ENCODE data around the gene LTK. TPM values are rescaled to one million over a fixed set of nuclear protein-coding genes. Genes with fewer than 3 reads are reported as not detected.
A peak's percentile ranks its signal among the peaks of the same experiment; 100 is the strongest.

The LTK gene
- total RNA-seq, 1 donor from 2014 or later = 2.5 TPM

DNA sequence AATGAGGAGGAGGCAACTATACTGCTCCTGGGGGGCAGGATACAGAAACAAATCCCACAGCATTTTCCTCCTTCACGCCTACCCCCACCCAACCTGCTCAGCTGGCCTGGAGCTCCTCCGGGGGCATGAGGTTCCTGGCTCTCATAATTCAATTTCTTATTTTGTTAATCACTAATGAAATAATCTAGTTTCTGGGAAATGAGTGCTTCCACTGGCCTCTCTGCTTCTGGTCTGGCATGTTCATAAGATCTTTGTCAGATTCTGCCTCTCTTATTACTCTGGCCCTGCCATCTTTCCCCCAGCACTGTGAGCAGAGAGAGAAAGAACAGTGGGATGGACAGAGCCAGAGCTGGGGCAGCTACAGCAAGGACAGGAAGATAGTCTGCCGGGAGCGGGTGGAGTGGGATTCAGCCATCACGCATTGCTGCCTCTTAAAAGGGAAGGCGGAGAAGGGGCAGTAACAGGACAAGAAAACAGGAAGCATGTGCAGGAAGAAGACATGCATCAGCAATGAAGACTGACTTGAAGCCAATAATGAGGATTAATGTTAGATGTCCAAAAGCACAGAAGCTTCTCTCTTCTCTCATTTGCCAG lies 16.8 kb upstream of the LTK start:
- DNase-seq (ENCODE audit: low spot score) = no peak

DNA sequence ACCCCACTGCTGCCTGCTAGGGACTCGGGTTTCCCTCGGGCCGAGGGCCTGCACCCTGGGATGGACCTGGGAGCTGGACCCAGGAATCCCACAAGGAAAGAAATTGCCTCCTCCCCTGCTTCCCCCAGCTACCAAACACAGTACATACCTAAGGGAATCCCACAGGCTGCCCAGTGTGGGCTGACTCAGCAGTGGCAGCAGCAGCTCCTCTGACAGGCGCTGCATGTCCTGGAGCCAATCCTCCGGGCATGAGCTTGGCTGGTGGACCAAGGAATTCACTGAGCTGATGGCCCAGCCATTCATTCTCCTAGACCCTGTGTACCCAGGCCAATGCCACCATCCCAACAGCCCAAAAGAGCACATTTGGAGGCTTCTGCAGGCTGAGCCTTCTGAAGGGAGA lies 9.5 kb upstream of the LTK start:
- no peak for DNase-seq (ENCODE audit: low spot score)

DNA sequence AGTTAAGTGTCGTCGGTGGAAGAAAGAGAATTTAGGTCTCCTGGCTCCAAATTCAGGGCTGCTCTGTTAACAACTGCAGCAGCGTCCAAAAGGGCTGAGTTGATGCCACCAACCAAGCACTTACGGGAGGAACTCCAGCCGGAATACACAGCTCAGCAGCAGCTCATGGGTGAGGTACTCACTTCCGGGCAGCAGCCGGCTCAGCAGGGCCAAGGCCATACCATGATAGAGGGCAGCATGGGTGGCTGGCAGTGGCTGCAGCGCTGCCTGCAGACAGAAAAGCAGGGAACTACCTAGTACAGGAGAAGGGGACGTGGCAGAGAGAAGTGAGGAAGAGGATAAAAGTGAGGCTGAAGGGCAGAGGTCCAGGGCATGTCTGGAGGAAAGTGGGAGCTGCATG lies 8.0 kb upstream of the LTK start:
- DNase-seq (ENCODE audit: low spot score) = no peak

DNA sequence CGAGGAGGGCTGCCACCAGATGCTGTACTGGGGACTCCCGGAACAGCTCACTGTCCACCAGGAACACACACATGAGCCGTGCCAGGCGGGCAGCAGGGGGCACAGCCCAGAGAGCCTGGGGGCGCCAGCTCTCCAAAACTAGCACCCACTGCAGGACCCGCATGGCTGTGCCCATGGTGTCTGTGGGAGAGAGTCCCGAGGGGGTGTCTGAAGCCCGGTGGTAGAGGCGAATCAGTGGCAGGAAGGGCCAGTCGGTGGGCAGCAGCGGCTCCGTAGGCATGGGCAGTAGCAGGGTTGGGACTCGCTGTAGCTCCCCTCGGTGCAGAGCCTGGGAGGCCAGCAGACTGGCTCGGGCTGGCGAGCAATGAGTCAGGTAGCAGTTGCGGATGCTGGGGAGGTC lies 7.0 kb upstream of the LTK start:
- no peak for DNase-seq (ENCODE audit: low spot score)

DNA sequence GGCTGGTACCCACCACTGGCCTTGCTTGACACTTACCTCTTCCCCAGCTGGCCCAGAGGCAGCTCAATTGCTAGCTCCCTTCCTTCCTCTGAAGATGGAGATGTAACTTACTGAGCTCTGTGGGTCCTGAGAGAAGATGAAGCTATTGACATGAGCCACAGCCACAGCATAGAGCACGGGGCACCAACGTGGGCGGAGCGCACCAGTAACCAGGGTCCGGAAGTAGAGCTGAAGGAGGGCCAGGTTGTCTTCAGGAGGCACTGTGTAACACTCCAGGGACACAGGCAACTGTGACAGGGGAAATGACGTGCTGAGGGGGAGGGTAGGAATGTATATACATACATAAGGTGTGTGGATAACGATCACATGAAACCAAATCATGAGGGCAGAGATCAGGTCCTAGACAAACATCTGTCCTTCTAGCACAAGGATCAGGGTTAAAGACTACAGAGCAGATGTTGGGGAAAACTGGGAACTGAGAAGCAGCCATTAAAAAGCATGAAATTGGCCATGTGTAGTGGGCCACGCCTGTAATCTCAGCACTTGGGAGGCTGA lies 4.3 kb upstream of the LTK start:
- no peak for DNase-seq (ENCODE audit: low spot score)

DNA sequence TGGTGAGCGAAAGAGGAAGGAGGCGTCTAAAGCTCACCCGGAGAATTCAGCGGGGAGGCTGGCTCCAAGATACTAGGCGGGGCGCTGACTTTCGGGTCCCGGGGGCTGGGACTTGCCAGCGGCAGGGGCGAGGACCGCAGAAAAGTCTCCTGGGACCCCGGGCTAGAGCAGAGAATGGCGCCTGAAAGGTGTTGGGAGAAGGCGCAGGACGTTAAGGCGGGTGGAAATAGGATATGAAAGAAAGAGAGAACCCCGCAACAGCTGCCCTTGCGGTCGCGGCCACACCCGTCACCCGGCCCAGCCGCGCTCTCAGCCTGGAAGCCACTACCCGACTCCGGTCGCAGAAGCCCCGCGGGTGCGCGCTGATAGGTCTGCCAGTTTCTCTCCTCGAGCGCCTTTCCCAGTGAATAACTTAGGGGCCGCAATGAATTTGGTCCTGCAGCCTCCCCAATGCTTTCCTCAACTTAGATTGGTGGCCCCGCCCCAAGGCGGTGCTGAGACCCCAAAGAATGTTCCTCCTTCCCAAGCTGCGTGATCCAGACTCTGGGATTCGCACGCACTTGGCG lies 604 bp downstream of the LTK start:
- no peak for DNase-seq (ENCODE audit: low spot score)

DNA sequence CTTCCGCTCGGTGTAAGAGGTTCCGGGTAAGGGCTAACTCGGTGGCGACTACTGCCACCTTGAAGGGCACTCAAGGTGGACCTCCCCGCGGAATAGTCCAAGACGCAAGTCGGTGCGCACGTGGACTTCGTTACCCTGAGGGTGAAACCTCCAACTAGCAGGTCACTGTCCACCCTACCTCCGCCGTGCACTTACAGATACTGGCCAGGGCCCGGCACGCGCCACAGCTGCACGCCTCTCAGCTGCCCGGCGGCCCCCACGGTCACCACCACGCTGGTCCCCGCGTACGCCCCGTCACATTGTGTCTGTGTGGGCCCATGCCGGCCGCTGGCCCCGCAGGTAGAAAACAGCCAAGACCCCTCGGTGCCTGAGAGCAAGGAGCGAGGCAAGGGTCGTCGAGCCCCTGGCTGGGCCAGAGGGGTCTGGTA lies 1.1 kb downstream of the LTK start:
- no peak for DNase-seq (ENCODE audit: low spot score)

DNA sequence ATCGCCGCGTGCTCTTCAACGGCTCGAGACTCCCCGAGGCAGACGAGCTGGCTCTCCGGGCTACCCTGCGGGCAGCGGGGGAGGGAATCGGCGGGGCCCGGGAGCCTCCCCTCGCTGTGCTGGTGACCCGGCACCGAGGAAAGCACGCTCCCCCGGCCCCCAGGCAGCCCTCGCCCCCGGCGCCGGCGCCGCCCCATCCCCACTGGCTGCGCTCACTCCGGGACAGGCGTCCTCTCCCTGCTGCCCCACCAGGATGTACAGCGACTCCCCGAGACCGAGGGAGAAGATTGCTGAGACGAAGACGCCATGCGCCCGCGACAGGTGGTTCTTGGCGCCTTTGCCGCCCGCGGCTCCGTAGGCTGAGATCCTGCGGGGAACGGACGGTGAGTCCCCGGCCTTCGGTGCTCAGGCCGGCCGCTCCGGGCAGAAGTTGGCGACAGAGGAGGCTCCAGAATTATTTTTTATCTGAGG lies 1.7 kb downstream of the LTK start:
- no peak for DNase-seq (ENCODE audit: low spot score)

DNA sequence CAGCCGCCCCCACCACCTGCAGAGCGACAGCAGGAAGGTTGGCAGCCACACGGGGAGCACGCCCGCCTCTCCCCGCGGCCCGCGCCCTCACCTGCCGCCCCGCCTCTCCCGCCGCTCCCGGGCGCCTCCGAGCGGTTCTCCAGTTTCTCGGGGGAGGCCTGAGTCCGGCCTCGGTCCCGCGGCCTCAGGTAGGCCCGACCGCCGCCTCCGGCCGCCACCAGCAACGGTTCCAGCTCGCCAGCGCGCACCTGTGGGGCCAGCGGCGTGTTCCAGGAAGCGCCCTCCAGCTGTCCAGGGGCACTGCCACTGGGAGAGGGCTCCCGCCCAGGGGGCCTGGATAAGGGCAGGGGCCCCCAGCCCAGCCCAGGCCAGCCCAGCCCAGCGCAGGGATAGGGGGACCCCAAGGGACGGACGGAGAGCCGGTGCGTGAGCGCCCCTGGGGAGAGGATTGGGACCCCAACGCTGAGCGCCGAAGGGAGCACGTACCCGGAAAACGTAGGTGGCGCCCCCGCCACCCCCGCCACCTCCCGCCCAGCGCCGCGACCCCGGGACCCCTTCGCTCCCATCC lies 2.2 kb downstream of the LTK start:
- DNase-seq (ENCODE audit: low spot score) = no peak

DNA sequence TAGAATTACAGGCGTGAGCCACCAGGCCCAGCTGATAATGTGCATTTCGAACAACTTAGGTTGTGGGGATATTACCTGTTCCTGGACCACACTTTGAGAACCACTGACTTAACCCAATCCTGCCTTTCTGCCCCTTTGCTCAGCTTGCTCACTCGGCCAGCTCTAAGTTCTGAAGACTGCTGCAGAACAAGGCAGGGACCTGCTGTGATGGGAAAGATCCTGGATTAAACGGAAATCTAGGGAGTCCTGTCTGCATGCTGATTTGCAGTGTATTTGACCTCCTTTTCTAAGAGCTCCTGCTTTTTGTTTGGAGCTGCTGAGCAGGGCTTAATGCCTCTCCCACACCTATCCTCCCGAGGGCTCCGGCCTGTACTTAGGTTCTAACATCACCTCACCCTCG lies 2.9 kb downstream of the LTK start:
- no peak for DNase-seq (ENCODE audit: low spot score)

DNA sequence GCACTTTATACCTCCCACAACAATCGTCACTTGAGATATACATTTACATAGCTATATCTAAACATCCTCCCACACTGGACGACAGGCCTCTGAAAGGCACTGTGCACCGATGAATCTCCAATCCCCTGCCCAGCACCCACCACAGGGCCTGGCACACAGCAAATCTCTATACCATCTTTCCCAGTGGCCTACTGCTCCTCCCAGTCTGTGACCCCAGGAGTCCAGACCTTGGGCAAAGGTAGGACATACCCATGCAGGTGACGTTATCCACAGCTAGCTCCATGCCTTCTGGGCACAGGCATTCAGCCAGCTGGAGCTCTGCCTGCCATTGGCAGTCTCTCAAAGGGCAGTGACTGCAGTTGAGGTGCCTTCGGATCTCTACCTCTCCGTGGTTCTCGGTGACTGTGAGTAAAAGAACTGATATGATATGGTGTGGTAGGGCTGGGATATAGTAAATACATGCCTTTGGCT lies 5.8 kb downstream of the LTK start:
- peak; percentile 90 for DNase-seq (ENCODE audit: low spot score)

DNA sequence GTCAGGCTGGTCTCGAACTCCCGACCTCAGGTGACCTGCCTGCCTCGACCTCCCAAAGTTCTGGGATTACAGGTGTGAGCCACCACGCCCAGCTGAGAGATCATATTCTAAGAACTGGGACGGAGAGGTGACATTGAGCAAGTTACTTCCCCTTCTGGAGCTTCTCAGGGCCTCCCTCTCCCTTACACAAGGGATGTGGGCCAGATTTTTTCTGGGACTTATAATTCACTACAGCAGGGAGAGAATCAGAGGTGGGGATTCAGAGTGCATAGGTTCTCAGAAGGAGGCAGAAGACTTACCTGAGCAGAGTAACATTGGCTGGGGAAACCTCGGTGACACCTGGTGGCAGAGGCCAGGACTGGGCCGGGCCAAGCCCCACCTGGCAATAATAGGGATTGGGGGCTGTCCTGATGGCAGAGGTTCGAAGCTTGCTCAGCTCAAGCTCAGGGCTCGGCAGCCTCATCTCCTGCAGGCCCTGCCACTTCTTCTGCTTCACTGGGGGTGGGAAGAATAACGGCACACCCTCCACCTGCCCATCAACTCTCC lies 6.8 kb downstream of the LTK start:
- DNase-seq (ENCODE audit: low spot score) = no peak

DNA sequence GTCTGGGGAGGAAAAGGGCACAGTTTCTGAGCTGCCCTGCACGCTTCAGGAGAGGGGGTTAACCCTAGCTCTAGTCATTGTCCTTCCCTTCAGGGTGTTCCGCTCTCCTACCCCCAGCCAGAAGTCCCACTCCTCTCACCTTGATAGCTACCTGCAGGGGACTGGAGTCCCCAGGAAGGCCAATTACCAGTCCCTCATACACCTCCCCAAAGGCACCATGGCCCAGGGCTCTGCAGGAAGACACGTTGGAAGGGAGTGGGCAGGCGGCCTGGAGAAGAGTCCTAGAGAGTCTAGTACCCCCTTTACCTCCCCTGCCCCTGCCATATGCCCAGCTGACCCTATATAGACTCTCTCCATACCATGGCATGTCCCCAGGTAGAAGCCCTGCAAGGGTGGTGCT lies 7.9 kb downstream of the LTK start:
- DNase-seq (ENCODE audit: low spot score) = no peak

DNA sequence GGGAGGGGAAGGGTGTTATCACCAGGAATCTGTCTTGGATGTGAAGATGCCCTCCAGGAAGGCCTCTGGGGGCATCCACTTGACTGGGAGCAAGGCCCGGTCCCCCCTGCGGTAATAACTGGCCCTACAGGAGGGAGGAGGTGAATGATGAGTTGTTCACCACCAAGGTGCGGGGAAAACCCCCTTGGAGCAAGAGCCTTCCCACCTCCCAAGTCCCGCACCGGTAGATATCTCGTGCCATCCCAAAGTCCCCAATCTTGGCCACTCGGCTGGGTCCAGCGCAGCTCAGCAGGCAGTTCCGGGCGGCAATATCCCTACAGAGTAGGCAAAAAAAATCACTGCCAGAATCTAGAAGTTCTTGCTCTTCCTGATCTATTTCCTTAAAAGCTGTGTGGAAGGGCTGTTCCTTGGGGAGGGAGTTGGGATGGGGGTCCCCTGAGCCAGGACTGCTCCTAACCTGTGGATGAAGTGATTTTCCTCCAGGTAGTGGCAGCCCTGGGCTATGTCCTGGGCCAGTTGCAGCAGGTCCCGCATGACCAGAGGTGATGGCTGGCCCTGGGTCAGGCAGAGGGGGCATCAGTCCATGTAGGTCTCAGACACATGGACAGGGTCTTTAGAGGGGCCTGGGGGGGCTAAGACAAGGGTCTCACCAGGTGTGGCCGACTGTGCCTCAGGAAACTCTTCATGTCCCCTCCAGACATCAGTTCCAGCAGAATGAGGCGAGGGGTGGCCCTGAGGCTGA lies 8.7 kb downstream of the LTK start:
- no peak for DNase-seq (ENCODE audit: low spot score)

DNA sequence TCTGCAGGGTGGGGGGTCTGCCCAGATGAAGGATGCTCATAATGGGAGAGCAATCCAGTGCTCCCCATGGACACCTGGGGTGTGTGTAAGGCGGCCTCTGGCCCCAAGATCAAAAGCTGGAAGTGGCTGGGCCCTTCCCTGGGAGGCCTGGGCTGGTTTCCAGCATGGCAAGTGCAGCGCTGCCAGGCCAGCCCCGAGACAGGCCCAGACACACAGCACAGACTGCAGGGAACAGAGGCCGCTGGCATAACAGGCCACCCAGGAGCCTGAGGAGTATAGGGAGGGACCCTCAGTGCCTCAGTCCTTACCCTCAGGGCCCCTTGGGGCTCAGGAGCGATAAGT lies 10.0 kb downstream of the LTK start:
- DNase-seq (ENCODE audit: low spot score) = no peak

DNA sequence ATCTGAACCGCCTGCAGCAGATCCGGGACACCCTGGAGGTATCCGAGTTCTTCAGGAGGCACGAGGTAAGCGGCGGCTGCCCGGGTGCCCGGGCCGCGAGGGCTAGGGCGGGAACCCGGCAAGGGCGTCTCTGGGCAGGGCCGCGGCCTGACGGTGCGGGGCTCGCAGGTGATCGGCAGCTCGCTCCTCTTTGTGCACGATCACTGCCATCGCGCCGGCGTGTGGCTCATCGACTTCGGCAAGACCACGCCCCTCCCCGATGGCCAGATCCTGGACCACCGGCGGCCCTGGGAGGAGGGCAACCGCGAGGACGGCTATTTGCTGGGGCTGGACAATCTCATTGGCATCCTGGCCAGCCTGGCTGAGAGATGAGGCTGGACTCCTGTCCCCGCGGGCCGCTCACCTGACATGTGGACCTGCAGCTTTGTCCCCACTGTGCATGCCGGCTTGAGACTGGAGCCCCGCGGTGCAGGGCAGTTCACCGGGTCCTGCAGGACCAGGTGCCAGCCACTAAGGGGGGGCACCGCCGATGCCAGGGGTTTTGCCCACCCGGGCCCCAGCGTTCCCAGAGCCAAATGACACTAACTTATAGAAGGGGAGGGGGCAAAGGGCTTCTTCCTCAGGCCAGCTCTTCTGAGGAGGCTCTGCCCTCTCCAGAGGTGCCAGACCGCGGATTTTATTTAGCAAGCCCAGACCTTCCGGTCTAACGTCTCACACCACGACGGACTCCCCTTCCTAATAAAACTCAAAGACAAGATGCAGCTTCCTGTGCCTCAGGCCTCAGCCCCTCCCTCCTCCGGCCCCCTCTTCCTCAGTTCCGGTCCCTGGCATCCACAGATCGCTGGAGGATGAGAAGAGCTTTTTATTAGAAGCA lies 10.6 kb downstream of the LTK start:
- no peak for DNase-seq (ENCODE audit: low spot score)

DNA sequence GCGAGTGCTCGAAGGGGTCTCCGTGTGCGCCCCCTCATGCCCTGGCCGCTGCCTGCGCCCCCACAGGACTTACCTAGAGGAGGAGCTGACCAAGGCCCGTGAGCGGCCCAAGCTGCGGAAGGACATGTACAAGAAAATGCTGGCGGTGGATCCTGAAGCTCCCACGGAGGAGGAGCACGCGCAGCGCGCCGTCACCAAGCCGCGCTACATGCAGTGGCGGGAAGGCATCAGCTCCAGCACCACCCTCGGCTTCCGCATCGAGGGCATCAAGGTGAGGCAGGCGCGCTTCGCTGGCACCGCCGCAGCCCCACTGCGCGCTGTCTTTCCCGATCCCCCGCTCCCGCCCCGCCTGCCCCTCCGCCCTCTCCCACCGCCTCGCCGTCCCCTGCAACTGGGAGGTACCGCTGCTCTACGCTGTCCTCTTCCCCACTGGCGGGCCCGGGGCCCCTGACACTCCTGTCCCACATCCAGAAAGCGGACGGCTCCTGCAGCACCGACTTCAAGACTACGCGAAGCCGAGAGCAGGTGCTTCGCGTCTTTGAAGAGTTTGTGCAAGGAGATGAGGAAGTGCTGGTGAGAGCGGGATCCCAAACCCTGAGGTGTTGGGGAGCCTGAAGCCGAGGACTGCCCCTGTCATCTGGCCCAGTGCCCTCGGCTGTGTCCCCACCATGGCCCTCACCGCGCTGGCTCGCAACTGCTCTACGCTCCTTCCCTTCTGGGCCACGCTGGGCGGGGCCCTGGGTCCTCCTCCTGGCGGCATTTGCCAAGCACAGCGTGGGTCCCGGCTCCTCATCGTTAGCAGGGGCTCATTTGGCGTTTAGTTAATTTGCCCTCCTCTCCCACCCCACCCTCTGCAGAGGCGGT lies 11.5 kb downstream of the LTK start:
- DNase-seq (ENCODE audit: low spot score) = no peak

DNA sequence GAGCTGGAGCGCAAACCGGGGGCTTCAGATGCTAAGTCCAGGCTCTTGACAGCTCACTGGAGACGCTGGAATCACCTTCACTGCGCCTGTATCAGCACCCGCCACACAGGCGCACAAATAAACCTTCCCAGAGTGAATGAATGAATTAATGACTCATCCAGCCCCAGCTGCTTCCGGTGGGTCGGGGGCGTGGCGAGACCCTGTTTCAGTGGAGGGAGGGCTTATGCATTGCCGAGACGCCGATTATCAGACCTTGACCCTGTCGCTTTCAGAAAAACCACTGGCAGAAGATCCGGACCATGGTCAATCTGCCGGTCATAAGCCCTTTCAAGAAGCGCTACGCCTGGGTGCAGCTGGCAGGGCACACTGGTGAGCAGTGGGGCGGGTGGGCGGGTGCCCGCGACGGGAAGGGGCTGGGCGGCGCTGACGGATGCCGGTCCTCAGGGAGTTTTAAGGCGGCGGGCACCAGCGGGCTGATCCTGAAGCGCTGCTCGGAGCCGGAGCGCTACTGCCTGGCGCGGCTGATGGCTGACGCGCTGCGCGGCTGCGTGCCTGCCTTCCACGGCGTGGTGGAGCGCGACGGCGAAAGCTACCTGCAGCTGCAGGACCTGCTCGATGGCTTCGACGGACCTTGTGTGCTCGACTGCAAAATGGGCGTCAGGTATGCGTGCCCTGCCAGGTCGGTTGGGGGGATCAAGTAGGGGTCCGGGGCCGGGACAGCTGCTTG lies 12.3 kb downstream of the LTK start:
- DNase-seq (ENCODE audit: low spot score) = no peak

DNA sequence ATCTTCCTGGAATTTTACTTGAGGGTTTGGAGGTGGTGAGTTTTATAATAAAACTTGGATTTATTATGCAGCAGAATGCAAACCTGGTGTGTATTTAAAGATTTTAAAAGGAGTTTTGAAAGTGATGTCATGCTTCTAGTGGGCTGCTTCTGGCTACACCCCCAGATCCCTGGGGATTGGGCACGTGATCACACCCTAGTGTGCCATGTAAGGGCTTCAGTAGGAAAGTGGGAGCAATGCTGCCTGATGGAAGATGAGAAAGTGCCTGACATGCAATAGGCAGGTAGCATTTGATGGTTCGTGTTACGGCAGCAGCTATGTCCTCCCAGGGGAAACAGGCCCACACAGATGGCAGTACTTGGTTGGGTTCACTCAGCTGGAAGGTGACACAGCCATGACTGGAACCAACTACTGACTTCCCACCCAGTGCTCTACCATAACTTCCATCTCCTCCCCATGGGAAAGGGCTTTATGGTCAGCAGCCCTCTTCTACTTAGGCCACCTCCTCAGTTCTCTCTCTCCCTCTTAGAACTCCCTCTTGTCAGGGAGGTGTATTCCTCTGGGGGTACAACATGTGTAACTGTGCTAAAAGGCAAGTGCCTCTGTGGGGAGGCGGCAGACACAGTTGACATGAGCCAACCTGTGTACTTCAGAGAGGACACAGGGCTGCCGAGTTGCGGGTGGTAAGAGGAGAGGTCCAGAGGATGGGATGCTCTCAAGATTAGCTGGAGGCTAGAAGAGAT lies 14.3 kb downstream of the LTK start:
- no peak for DNase-seq (ENCODE audit: low spot score)
